Keratinocyte (primary cell): ENCODE results near the gene TUBB4B. TPM values are rescaled to one million over a fixed set of nuclear protein-coding genes. Genes with fewer than 3 reads are reported as not detected.

ENCODE experiments used
- DNase-seq: peaks from one replicate; pipeline ENCODE4 v3.0.0-alpha.2; 2011; ENCODE audit warnings: low read depth, missing footprints, low spot score
- FAIRE-seq: peaks from 2 replicates; lab custom pipeline; 2011; peaks lifted over from hg19 to GRCh38; lab: Jason Lieb, UNC
- H2AFZ ChIP-seq: 2 replicates; pipeline ENCODE4 v1.6.0; 2012; ENCODE audit warnings: low read length, control low read depth, inconsistent platforms; ENCODE audit not compliant: control insufficient read depth
- H3K27ac ChIP-seq: 2 replicates; pipeline ENCODE4 v1.5.1; 2011; ENCODE audit warnings: low read length; ENCODE audit not compliant: control insufficient read depth, insufficient read depth
- H3K27me3 ChIP-seq: 3 replicates; pipeline ENCODE4 v1.6.0; 2011; ENCODE audit warnings: low read length; ENCODE audit not compliant: control insufficient read depth, insufficient read depth; ENCODE audit errors: extremely low read depth
- H3K36me3 ChIP-seq, 2 experiments: 2 replicates in 1 of 2; 3 replicates in 1 of 2; pipeline ENCODE4 v1.5.1; 2011; ENCODE audit warnings: low read length in 2 of 2, mild to moderate bottlenecking in 1 of 2; ENCODE audit not compliant: control insufficient read depth in 2 of 2, insufficient read depth in 2 of 2; ENCODE audit errors: extremely low read depth in 1 of 2
- H3K4me1 ChIP-seq: 3 replicates; pipeline ENCODE4 v1.5.1; 2011; ENCODE audit warnings: low read length; ENCODE audit not compliant: control insufficient read depth, insufficient read depth; ENCODE audit errors: extremely low read depth
- H3K4me2 ChIP-seq: 3 replicates; pipeline ENCODE4 v1.6.0; 2011; ENCODE audit warnings: low read depth, low read length; ENCODE audit not compliant: control insufficient read depth, insufficient read depth; ENCODE audit errors: extremely low read depth
- H3K4me3 ChIP-seq, 3 experiments: fragments of 200-600 bp in 1 of 3; sonication (generic) in 1 of 3; 2 replicates in 2 of 3; 3 replicates in 1 of 3; pipeline ENCODE4 v1.5.1; 2011 to 2016; ENCODE audit warnings: low read length in 3 of 3, mild to moderate bottlenecking in 3 of 3, control low read depth in 2 of 3, inconsistent platforms in 1 of 3, low read depth in 1 of 3, mixed read lengths in 1 of 3, mixed run types in 1 of 3, moderate library complexity in 1 of 3; ENCODE audit not compliant: control insufficient read depth in 2 of 3, insufficient read depth in 2 of 3; ENCODE audit errors: extremely low read depth in 1 of 3
- H3K79me2 ChIP-seq: 2 replicates; pipeline ENCODE4 v1.6.0; 2012; ENCODE audit warnings: low read length; ENCODE audit not compliant: control insufficient read depth, insufficient read depth
- H3K9ac ChIP-seq: 3 replicates; pipeline ENCODE4 v1.6.0; 2011; ENCODE audit warnings: low read length; ENCODE audit not compliant: control insufficient read depth, insufficient read depth; ENCODE audit errors: extremely low read depth
- H3K9me1 ChIP-seq: 3 replicates; pipeline ENCODE4 v1.6.0; 2011; ENCODE audit warnings: low read length; ENCODE audit not compliant: control insufficient read depth, insufficient read depth; ENCODE audit errors: extremely low read depth
- H3K9me3 ChIP-seq: 2 replicates; pipeline ENCODE4 v1.5.1; 2012; ENCODE audit warnings: low read depth, low read length; ENCODE audit not compliant: control insufficient read depth
- H4K20me1 ChIP-seq: 3 replicates; pipeline ENCODE4 v1.6.0; 2011; ENCODE audit warnings: low read length; ENCODE audit not compliant: control insufficient read depth, insufficient read depth; ENCODE audit errors: extremely low read depth
- EZH2 ChIP-seq: IDR thresholded peaks from one replicate; pipeline ENCODE4 v1.6.1; 2012; ENCODE audit warnings: inconsistent platforms, mild to moderate bottlenecking, low read length, moderate library complexity
- dilution Hi-C: fragments of 300-500 bp; cut with MboI; formaldehyde crosslinking; loops from one replicate; pipeline ENCODE4 v1.7.0; 2020; ENCODE audit warnings: low sequenced_read_pairs; ENCODE audit not compliant: extremely low pct_ligation_motif_present
- polyA plus RNA-seq, 5 experiments: library from polyadenylated mRNA; depleted of rRNA in 3 of 5; stranded (reverse) in 3 of 5; stranded (forward) in 1 of 5; unstranded in 1 of 5; fragments of >200 nt; gene quantifications; 1 replicate in 1 of 5; 2 replicates in 3 of 5; 3 replicates in 1 of 5; pipeline versions ENCODE4 v1.2.1 to v1.2.3, GENCODE V29; 2011 to 2012; ENCODE audit warnings: missing spikeins in 2 of 5, low read depth in 1 of 5, low replicate concordance in 1 of 5
- TF ChIP-seq, protein P1 (sequence below), 3 experiments: IDR thresholded peaks in 1 of 3; conservative IDR thresholded peaks in 1 of 3; optimal IDR thresholded peaks in 1 of 3; 2 replicates in 2 of 3; 3 replicates in 1 of 3; pipeline versions ENCODE3 to v1.5.1; 2011; ENCODE audit warnings: low read length in 3 of 3, mild to moderate bottlenecking in 3 of 3, moderate library complexity in 2 of 3, control low read depth in 1 of 3, inconsistent platforms in 1 of 3; ENCODE audit not compliant: insufficient read depth in 2 of 3; ENCODE audit errors: extremely low read depth in 1 of 3

TUBB4B gene
- polyA plus RNA-seq, 1 donor (not counting 4 experiments of a cell fraction or from before 2014, with no cell fraction given): 440 TPM

DNA sequence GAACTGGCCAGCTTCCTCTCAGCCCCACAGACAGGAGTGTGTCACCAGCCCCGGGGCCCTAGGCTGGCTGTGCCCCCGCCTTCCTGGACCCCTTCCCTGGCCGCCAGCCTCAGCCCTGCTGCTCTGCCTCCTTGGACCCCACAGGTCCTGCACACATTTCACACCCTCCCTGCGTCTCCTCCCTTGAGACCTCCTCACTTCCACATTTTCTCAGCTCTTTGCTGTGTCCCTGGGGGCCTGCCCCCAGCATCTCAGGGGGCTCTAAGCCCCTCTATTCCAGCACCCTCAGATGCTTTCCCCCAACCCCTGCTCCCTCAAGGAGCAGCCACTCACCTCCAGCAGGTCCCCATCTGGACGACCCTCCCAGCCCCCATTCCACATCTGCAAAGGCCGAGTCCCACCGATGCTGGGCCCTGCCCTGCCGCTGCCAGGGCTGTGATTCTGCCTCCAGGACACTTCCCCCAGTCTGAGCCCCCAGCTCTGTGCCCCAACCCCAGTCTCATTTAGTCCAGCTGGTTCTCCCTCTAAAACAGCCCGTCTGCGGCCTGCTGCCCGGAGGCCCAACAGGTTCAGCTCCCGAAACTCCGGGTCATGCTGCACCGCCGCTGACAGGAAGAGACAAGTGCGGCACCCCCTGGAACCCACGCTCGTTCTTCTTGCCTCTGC lies 6.2 kb upstream of the TUBB4B start:
- no peak for DNase-seq
- Histone ChIP-seq H3K27ac (no peak overlapping the region), H2AFZ (no peak overlapping the region), H3K79me2 (peaks cover 6% of the 10 kb centered on the region), H3K4me2 (no peak overlapping the region), H3K9me3 (no peaks in the 10 kb centered on the region), H3K4me1 (no peaks in the 10 kb centered on the region), H3K9me1 (no peaks in the 10 kb centered on the region), H3K36me3 (peaks cover 0 to 6% of the 10 kb centered on the region in 2 experiments), H3K27me3 (peaks cover 12% of the 10 kb centered on the region), H3K9ac (no peak overlapping the region), H3K4me3 (no peak overlapping the region), H4K20me1 (no peaks in the 10 kb centered on the region)
- FAIRE-seq: no peak
- TF ChIP-seq EZH2: no peak
- TF ChIP-seq, protein P1, sequence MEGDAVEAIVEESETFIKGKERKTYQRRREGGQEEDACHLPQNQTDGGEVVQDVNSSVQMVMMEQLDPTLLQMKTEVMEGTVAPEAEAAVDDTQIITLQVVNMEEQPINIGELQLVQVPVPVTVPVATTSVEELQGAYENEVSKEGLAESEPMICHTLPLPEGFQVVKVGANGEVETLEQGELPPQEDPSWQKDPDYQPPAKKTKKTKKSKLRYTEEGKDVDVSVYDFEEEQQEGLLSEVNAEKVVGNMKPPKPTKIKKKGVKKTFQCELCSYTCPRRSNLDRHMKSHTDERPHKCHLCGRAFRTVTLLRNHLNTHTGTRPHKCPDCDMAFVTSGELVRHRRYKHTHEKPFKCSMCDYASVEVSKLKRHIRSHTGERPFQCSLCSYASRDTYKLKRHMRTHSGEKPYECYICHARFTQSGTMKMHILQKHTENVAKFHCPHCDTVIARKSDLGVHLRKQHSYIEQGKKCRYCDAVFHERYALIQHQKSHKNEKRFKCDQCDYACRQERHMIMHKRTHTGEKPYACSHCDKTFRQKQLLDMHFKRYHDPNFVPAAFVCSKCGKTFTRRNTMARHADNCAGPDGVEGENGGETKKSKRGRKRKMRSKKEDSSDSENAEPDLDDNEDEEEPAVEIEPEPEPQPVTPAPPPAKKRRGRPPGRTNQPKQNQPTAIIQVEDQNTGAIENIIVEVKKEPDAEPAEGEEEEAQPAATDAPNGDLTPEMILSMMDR (optimal IDR thresholded peaks at IDR 0.05 in 1 of 3, IDR thresholded peaks at IDR 0.05 in 1 of 3, conservative IDR thresholded peaks at IDR 0.05 in 1 of 3; ENCODE audit: extremely low read depth in 1 of 3, insufficient read depth in 2 of 3, low read length in 3 of 3): no peak
- dilution Hi-C loops: no loop called here

DNA sequence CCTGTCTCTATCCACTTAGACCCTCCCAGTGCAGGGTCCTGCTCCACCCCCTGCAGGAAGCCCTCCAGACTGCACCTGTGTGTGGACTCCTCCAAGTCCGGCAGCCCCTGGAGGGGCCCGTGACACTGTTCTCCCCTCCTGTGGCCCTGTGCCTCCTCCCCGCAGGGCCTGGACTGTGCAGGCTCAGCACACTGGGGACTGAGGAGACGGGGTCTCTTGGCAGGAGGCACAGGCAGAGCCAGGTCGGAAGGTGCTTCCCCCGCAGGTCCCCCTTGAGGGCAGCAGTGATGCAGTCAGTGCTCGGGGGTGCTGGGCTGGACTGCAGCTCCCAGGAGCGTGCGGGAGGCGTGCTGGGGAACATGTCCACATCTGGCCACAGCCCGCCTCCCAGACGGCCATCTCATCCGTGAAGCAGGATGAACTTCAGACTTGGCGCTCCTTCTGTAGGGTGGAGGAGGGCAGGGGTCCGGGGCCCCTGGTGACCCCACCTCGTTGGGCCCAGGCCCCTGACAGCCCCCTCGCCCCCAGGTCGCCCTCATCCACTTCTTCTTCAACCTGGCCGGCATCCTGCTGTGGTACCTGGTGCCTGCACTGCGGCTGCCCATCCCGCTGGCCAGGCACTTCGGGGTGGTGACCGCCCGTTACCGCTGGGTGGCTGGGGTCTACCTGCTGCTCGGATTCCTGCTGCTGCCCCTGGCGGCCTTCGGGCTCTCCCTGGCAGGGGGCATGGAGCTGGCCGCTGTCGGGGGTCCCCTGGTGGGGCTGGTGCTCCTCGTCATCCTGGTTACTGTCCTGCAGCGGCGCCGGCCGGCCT lies 5.5 kb upstream of the TUBB4B start:
- no peak overlapping the region for H3K27ac ChIP-seq
- dilution Hi-C loops: no loop called here
- DNase-seq: no peak
- H3K4me3 ChIP-seq: no peak overlapping the region
- no peak for TF ChIP-seq EZH2
- TF ChIP-seq, protein P1 (optimal IDR thresholded peaks at IDR 0.05 in 1 of 3, IDR thresholded peaks at IDR 0.05 in 1 of 3, conservative IDR thresholded peaks at IDR 0.05 in 1 of 3; ENCODE audit: extremely low read depth in 1 of 3, insufficient read depth in 2 of 3, low read length in 3 of 3): no peak
- H3K9ac ChIP-seq: no peak overlapping the region
- H3K36me3 ChIP-seq: peaks cover 0 to 6% of the 10 kb centered on the region in 2 experiments
- no peaks in the 10 kb centered on the region for H3K9me1 ChIP-seq
- no peaks in the 10 kb centered on the region for H3K4me1 ChIP-seq
- no peak overlapping the region for H3K4me2 ChIP-seq
- H3K27me3 ChIP-seq: peaks cover 12% of the 10 kb centered on the region
- H3K9me3 ChIP-seq: no peaks in the 10 kb centered on the region
- FAIRE-seq: no peak
- peaks cover 9% of the 10 kb centered on the region for H3K79me2 ChIP-seq
- H4K20me1 ChIP-seq: no peaks in the 10 kb centered on the region
- no peak overlapping the region for H2AFZ ChIP-seq
